NCI-H1436 treated with DMSO at 0.1 percent for 48 hours (cell line): Measurements from ENCODE around the gene PTPRN2.
"Not testable (repeated sequence)": the region's sequence is repeated elsewhere in the genome, so short reads cannot be mapped to it uniquely, and the experiment has no call there.

ENCODE experiments used
- DNase-seq: peaks from one replicate; lab custom pipeline; 2025; lab: John Stamatoyannopoulos, UW

Gene PTPRN2

GRCh38 chr7:158322616-158323530 is 264.8 kb downstream of the PTPRN2 start:
- no peak for DNase-seq

- no peak for DNase-seq
These were observed 265.5 kb downstream of the PTPRN2 start for GRCh38 chr7:158321936-158322615.

- no peak for DNase-seq
These were observed 266.4 kb downstream of the PTPRN2 start for GRCh38 chr7:158321056-158321700.

GRCh38 chr7:158320328-158320727 is 267.3 kb downstream of the PTPRN2 start:
- no peak for DNase-seq

GRCh38 chr7:158318511-158318913 is 269.1 kb downstream of the PTPRN2 start:
- DNase-seq = no peak

- DNase-seq = peak; percentile 73
These were observed 270.1 kb downstream of the PTPRN2 start for GRCh38 chr7:158317238-158318205.

GRCh38 chr7:158316466-158317031 is 271.1 kb downstream of the PTPRN2 start:
- no peak for DNase-seq

- no peak for DNase-seq
These were observed 271.7 kb downstream of the PTPRN2 start for GRCh38 chr7:158315881-158316280.

- DNase-seq = no peak
These were observed 272.3 kb downstream of the PTPRN2 start for GRCh38 chr7:158315326-158315725.

GRCh38 chr7:158314394-158314793 is 273.2 kb downstream of the PTPRN2 start:
- no peak for DNase-seq

GRCh38 chr7:158313931-158314330 is 273.7 kb downstream of the PTPRN2 start:
- DNase-seq = no peak

- DNase-seq = no peak
These were observed 274.8 kb downstream of the PTPRN2 start for GRCh38 chr7:158312789-158313188.

- no peak for DNase-seq
These were observed 275.8 kb downstream of the PTPRN2 start for GRCh38 chr7:158311791-158312190.

GRCh38 chr7:158310924-158311666 is 276.5 kb downstream of the PTPRN2 start:
- no peak for DNase-seq

GRCh38 chr7:158309868-158310763 is 277.5 kb downstream of the PTPRN2 start:
- no peak for DNase-seq

- no peak for DNase-seq
These were observed 279.6 kb downstream of the PTPRN2 start for GRCh38 chr7:158308001-158308400.

- DNase-seq = not testable (repeated sequence)
These were observed 283.6 kb downstream of the PTPRN2 start for GRCh38 chr7:158304072-158304471.

GRCh38 chr7:158303121-158303520 is 284.5 kb downstream of the PTPRN2 start:
- no peak for DNase-seq
